ENCODE data around the gene GTF3C4.
A peak's percentile ranks its signal among the peaks of the same experiment; 100 is the strongest.

GTF3C4 gene

DNA sequence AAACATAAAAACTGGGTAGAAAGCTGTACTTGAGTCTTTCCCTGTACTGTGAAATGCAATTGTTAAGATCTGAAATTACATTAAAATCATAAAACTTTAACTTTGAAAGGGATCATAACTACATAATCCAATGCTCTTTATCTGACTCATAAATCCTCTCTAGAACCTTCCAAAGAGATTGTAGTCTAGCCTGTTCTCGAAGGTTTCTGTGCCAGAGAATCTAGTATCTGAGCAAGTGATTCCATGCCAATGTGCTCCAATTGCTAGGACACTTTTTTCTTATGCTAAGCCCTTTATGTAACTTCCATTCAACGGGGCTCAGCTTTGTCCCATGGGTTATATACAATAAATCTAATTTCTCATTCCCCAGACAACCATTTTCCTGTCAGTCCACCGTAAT lies 21.6 kb upstream of the GTF3C4 start:
- DNase-seq = no peak

DNA sequence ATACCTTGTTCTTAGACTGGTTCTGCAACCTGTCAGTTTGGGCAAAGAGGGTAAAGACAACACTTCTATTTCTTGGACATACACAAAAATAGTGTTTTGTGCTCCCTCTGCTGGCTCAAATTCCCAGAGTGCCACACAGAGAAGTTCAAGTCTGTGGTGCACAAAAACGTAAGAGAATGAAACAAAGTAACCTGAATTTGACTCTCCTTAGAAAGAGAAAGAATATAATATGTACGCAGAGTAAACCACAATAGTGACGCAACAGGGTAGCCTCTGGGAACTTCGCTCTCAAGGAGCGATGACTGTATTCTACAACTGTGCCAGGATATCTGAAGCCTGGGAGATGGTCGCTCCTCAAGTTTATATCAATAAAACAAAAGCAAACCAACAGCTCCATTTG lies 19.0 kb upstream of the GTF3C4 start:
- DNase-seq = no peak

DNA sequence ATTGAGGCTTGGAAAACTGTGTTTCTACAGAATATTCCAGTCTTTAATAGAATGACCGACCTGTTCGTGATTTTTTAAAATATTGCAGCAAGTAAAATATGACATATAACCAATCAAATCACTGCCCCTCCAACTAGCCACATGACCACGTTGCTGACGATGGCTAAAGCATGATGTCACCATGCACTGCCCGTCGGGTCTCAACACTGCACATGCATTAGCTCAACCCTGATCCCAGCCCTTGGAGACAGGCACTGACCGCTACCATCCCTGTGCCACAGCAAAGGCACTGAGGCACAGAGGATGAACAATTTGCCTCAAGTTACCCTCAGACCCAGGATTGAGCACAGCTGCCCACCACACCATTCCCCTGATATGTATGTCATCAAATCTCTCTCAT lies 14.0 kb upstream of the GTF3C4 start:
- no peak for DNase-seq

DNA sequence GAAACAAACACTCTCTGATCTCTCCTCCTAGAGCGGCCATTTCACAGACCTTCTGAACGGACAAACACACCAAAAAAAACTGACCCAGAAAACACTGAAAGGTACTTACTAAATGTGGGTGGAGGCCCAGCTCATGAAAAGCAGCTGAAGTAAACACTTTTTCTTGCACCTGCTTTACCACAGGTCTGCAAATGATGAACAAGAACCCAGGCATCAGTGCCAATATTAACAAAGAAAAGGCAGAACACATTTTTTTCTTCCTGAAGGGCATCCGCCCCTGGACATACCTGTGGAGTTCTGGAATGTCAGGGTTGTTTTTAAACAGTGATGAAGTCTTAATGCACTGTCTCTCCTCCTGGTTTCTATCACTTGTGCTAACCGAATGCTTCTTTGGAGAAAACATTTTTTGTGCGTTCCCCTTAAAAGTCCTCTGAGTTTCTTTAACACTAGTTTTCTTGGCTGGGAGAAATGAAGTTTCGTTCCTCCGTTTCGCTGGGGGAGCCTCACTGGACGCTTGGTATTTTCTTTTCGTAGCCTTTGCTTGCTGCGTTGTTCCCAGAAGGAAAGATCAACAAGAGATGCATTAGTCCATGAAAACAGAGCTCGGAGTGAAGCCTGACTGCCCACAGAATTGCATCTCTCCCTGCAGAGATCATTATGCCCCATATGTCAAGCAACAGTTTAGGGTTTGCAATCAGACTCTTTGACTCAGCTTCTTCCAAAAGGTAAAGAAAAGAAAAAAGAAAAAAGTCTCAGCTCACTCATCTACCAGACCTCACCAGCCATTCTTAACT lies 7.9 kb upstream of the GTF3C4 start:
- no peak for DNase-seq

DNA sequence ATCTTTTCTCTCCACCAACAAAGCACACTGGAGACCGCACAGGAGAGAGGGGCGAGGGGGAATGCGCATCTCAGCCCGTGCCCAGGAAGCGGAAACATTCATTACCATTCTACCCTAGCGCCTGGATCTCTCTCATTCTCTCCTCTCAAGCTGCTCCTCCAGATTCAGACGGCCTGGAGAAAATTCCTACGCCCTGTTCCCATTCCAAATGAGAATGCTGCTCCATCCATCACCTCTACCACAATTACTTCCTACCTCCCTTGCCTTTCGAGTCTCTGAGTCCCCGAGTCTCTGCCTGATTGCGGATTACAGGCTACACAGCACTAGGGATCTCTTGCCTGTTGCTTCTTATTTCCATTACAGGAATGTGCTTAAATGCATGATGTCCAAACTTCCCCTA lies 7.1 kb upstream of the GTF3C4 start:
- no peak for DNase-seq

DNA sequence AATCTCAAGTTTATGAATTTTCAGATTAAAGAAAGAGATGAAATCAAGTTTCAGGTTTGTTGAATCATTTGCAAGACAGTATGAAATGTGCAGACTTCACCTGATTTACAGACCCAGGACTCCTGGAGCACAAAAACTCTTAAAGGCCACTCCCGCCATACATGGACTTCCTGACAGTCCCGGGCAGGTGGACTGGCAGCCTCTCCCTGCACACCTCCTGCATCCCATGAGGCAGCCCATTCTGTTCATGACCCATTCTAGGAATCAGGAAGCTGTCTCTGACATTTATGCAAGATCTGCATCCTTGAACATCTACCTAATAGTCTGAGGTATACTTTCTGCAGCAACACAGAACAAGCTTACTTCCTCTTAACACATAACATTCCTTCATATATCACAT lies 6.4 kb upstream of the GTF3C4 start:
- no peak for DNase-seq

DNA sequence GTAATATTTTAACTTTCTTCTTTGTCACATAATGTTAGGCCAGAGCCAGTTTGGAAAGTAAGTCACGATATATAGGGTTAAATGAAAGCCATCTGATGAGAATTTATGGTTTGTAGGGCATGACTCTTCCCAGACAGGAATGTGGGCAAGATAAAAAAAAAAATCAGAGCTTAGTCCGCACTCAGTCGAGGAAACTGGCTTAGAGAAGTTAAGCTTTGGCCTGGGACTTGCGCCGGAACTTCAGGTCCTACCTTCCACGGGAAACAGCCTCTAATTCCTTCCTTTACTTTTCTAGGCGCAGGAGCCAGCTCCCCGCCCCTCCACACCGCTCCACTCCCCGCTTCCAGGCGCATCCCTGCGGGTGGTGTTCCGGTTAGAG lies 956 bp upstream of the GTF3C4 start:
- DNase-seq = no peak

DNA sequence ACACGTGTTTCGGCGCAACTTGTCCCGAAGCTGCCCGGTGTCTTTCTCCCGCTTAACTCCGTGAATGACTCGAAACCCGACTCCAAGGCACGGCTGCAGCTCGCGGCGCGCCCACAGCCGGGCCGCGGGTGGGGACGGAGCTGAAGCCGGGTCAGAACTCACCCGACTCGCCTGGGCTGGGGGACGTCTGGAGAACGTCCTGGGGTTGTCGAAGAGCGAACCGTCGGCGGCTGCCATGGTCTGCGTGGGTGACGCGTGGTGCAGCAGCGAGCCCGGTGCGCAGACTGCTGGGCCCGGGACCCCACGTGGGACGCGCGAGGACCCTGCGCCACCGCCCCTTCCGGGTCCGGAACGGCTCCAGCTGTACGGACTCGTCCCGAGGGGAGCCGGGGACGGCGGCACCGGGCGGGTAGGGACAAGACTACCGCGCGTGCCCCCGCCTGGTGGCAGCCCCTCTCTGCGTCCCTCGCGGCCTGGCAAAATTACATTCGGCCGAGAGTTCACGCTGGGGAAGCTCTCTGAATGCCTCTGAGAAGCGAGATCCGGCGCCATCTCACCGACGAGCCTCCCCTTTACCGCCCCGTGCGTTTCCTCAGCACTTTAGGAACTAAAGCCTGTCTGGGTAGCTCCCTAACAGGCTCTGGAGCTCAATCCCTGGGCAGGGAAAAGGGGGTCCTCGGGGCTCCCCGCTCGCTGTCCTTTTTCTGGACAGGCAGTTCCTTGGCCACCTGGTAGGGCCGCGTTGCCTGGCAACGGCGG lies 387 bp upstream of the GTF3C4 start, which contains the start of gene DDX31:
Gene DDX31, minus strand, starts transcription at position 286 of the 759 bp plus-strand sequence. Its CDS starts 49 bp downstream, at position 237.
- DNase-seq = peak; percentile 72

DNA sequence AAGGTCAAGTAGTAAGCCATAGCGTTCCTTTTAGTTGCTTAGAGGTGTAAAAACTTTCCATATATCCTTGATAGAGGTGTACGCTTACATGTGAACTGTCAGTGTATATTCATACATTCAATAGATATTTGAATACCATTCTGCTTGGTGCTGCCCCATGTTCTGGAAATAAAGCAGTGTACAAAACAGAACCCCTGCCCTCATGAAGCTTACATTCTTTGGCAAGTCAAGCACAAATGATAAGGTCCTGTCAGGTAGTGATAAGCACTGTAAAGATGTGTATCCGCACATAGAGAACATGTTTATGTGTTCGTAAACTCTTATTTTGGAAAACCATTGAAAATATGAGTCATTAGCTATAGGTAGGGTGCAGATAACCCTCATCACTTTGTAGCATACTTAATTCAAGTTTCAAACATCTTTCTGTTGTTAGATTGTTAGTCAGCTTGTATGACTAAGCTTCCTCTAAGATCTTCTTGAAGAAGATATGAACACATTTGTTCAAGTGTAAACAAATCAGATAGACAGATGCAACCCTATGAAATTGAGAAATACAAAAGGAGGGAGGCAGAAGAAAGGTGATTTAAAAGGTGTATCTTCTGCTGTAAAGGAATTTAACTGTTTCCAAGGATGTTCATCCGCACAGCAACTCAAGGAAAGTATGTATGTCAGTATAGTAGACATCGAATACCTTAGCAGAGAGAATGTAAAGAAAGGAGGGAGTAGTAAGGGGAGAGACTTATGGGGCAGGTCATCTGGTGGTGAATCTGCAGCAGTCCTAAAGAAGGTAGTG lies 1.6 kb downstream of the GTF3C4 start:
- DNase-seq = no peak

DNA sequence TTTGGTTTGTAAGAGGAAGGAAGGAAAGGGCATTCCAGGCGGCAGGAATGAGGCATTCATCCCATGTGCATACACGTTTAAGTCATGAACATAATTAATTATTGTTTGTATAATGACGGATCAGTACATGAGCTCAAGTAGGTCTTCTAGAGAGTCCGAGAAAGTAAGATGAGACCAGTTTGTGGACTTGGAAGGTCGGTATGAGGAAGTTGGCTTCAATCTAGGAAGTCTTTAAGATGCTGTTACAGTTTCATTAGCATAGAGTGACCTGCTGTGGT lies 2.1 kb downstream of the GTF3C4 start:
- DNase-seq = no peak

DNA sequence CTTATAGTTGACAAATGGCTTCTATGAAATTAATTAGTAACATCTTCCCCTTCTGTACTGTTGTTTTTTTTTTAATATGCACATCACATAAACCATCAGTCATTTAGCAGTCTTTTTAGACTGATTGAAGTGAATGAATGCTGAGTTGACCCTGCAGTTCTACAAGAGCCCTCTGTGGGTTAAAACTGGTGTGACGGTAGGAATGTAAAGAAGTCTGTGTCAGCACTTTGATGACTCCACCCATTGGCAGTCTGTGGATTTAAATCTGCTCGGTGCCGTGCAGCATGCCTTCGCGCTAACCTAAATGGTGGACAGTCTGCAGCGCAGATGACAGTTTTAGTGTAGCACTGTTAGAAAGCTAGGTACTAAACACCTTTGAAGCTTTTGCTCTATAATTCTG lies 3.1 kb downstream of the GTF3C4 start:
- DNase-seq = no peak

DNA sequence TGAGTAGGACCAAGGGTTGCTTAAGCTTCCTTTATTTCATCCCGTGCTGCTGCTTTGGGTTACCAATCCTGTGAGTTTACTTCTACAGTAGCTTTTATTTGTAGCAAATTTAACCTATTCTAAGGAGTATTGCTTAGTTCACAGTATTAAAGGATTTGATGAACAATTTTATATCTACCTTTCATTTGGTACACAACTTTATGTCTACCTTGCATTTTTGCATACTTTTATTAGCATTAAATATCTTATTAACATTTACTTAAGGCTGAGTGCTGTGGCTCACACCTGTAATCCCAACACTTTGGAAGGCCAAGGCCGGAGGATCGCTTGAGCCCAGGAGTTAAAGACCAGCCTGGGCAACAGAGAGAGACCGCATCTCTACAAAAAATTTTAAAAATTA lies 4.2 kb downstream of the GTF3C4 start:
- DNase-seq = no peak

DNA sequence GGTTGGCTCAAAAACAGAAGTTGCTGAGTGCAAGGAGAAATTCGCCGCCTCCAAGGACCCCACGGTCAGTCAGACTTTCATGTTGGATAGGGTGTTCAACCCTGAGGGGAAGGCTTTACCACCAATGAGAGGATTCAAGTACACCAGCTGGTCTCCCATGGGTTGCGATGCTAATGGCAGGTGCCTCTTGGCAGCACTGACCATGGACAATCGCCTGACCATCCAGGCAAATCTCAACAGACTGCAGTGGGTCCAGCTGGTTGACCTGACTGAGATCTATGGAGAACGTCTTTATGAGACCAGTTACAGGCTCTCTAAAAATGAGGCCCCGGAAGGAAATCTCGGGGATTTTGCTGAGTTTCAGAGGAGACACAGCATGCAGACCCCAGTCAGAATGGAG lies 7.7 kb downstream of the GTF3C4 start:
- no peak for DNase-seq

DNA sequence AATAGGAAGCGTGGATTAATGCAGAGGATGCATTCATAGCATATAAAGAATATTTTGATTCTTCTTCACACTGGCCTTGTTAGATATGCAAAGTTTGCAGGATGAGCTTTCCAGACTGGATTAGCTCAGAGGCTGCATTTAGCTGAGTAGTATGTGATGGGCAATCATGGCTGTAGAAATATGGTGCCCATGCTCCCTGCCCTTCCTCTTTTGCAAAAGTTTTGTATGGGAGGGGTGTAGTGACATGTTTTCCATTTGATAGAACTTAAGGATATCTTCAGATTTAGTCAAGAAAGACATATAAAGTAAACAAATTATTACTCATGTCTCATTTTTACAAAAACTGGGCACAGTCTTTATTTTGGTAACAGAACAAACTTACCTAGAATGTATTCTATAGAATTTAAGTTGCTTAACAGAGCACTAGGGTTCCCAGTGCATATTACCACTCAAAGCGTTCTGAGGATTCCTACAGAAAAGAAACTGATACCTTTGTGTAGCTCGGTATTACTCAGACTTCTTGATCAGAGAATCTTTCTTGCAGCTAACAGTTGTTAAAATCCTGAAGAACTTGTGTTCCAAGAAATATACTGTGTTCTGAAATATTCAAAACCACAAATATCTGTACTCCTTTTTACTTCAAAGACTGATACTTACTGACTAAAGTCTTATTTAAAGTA lies 9.8 kb downstream of the GTF3C4 start:
- DNase-seq = no peak

DNA sequence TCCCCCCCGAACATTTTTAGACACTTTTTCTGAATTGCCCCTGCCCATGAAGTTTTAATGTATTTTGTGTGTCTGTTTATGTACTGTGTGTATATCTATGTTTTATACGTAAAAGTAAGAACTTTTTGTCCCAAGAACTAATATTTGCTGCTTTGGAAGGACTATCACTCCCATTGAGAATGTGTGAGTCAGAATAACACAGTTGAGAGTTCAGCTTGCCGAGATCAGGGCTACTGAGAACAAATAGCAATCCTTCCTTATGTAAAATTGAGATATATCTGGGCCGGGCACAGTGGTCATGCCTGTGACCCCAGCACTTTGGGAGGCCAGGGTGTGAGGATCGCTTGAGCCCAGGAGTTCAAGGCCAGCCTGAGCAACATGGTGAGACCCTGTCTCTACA lies 11.3 kb downstream of the GTF3C4 start:
- no peak for DNase-seq

DNA sequence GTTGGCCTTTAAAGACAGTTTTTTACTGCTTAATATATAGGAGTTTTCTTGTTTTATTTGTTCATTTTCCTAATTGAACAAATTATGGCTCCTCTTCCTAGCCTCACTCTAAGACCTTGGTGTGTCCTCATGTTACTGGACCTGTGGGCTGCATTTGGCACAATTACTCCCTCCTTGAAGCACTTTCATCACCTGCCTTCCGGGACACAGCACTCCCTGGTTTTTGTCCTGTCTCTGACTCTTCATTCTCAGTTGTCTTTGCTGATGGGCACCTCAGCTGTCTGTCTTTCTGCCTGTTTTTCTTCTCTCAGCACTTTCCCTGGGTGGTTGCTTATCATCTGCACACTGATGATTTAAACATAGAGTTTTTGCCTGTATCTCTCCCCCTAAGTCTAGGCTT lies 13.6 kb downstream of the GTF3C4 start:
- no peak for DNase-seq

DNA sequence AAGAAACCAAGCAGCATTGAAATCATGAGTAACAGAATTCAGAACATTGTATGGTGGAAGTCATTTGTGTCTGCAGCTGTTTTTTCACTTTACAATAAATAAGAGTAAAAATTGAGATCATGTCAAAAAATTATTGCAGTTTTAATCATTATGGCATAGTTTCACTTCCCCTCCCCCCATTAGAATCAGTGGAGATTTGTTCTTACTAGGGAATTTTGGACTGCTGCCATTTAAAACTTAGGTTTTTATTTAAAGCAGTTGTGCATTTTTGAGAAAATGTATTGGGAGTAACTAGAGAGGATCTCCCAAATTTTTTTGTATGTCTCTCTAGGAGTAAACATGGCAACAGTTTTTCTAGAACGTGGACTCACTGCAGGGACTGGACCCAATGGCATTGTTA lies 20.4 kb downstream of the GTF3C4 start:
- no peak for DNase-seq

DNA sequence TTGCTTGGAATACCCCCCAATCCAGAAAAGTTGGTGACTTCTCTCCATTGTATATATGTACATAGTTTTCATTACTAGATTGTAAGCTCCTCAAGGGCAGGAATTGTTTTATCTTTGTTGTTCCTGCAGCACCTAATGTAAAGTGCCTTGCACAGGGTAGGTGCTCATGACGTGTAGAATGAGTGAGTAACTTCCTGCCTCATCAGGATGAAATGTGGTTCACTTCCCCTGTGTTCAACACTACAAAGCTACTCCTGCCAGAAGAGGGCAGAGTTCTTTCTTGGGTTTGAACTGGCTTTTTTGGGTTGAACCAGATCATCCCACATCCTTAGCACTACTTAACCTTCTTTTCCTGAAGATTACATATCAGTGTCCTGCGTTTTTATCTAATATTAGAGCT lies 23.9 kb downstream of the GTF3C4 start:
- DNase-seq = no peak

DNA sequence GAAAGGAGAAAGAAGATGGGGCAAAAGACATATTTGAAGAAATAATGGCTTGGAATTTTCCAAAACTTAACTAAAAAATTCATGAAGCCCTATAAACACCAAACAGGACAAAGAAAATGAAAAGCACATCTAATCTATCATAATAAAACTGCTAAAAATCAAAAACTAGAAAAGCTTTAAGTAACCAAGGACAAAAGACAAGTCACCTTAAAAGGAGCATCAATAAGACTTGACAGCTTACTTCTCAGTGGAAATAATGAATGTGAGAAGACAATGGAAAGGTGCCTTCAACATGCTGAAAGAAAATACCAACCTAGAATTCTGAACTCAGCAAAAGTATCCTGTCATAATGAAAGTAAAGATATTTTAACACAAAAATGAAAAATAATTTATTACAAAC lies 27.0 kb downstream of the GTF3C4 start:
- no peak for DNase-seq

DNA sequence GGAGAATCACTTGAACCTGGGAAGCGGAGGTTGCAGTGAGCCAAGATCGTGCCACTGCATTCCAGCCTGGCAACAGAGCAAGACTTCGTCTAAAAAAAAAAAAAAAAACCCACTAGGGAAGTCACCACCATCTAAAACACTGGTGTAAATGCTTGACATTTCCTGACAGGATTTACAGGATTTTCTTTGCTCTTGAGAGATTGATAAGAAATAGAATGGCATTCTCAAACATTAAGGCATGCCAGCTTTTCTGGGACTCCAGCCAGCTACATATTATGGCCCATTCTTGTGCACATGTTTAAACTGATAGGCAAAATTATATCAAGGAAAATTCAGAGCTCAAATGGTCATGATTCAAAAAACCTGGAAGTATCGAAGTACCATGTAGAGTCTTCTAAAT lies 28.7 kb downstream of the GTF3C4 start:
- no peak for DNase-seq

DNA sequence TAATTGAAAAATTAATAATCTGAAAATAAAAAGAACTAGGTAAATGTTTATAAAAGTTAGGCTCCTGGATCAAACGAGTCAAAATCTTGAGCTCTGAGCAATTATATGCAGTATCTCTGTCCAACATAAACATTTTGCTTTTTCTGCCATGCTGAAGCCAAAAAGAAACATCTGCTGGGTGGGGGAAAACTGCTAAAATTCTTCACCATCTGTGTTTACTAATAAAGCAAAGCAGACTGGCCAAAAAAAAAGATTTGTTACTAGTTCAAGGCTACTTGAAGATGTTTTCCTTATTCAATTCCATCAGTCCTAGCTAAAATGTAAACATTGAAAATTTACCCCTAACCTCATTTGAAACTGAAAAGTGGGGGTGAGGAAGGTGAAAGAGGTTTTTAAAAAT lies 29.7 kb downstream of the GTF3C4 start:
- DNase-seq = no peak

DNA sequence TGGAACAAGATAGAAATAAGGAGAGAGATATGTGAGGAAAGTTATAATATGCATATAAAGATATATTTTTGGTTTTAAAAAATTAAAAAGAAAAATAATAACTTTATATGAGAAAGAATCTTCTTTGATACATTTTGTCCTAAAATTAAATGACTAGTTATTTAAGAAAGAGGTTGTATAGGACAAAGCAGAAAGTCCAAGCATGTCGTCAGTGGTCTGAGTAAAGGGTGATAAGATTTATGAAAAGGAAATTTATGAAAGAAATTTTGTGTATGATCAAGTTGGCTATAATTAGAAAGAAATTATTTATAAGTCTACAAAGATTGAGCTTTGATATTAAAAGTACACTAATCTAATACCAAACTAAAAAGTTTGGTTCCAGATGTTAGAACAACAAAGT lies 32.0 kb downstream of the GTF3C4 start:
- DNase-seq = no peak

DNA sequence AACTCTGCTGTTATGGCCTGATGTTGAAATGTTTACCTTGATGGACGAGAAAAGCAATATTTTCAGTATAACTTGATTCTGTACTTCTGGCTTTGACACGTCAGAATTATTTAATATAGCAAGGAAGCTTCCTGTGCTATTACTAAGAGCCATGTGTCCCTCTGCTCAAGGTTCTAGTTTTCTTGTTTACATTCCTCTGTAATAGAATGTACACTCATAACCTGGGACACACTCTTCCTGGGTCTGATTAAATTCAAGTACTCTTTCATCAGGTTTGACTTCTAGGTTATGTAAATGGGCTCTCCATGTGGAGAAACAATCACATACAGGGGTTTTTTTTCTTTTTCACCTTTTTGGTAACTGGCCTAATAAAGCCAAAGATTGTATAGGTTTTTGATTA lies 33.1 kb downstream of the GTF3C4 start:
- DNase-seq = no peak

DNA sequence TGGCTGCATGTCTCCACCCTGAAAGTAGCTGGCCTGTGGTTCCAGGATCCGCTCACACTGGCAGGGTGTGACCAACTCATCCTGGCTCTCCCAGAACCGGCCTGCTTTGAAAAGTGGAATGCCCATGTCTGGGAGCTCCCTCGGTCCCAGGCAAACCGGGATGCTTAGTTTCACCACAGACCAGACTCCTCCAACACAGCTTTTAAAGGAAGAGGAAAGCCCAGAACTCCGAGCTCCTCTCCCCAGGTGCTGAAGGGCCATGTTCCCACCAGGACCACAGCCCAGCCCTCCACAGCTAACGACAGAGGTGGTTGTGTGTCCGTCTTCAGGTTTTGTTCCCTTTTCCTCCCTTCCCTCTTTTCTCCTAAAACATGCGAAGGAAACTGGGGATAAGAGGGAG lies 38.0 kb downstream of the GTF3C4 start:
- DNase-seq = no peak

Measured in NCI-H1436 (cell line).